Measurements from ENCODE around the gene OSTF1. TPM values are rescaled to one million over a fixed set of nuclear protein-coding genes. Genes with fewer than 3 reads are reported as not detected.

OSTF1 gene
- total and polyA plus RNA-seq, 7 donors: 7.1 to 19.2 (median 10.4) TPM

- no peak for DNase-seq
- Histone ChIP-seq H3K4me3 (no peak overlapping the region), H3K27ac (no peak overlapping the region), H3K9me3 (peaks cover 8% of the 10 kb centered on the region), H3K4me1 (no peaks in the 10 kb centered on the region), H3K27me3 (ENCODE audit: insufficient read depth in 3 of 3, low read length in 2 of 3) (no peaks in the 10 kb centered on the region), H3K36me3 (ENCODE audit: insufficient read depth in 1 of 2, low read depth in 1 of 2) (peaks cover 6 to 56% of the 10 kb centered on the region in 2 donors)
- WGBS, 3 donors: 57 to 69% (median 61%) methylated on average over 3 of the region's 3 CpGs
- intact Hi-C loops (cut with DNase I): no loop called here
- no peak for TF ChIP-seq CTCF (IDR thresholded peaks at IDR 0.05)
- ATAC-seq: no peak
Measured at GRCh38 chr9:75140261-75140660, 51.9 kb downstream of the OSTF1 start.

- ATAC-seq (no peak), DNase-seq (no peak)
- 50 to 73% (median 67%) methylated on average over 2 of the region's 2 CpGs for WGBS, 3 donors
- peaks cover 8% of the 10 kb centered on the region for H3K9me3 ChIP-seq
- no peak overlapping the region for H3K4me3 ChIP-seq
- H3K27me3 ChIP-seq (ENCODE audit: insufficient read depth in 3 of 3, low read length in 2 of 3): no peaks in the 10 kb centered on the region
- no peak overlapping the region for H3K27ac ChIP-seq
- H3K36me3 ChIP-seq (ENCODE audit: insufficient read depth in 1 of 2, low read depth in 1 of 2): peaks cover 4 to 52% of the 10 kb centered on the region in 2 donors
- intact Hi-C loops (cut with DNase I): no loop called here
- no peak for TF ChIP-seq CTCF (IDR thresholded peaks at IDR 0.05)
- no peaks in the 10 kb centered on the region for H3K4me1 ChIP-seq
Measured at GRCh38 chr9:75142202-75142601, 53.9 kb downstream of the OSTF1 start.

- Histone ChIP-seq H3K4me1 (no peaks in the 10 kb centered on the region), H3K27me3 (ENCODE audit: insufficient read depth in 3 of 3, low read length in 2 of 3) (no peaks in the 10 kb centered on the region), H3K27ac (no peak overlapping the region), H3K4me3 (no peak overlapping the region), H3K36me3 (ENCODE audit: insufficient read depth in 1 of 2, low read depth in 1 of 2) (peaks cover 4 to 39% of the 10 kb centered on the region in 2 donors), H3K9me3 (peaks cover 8% of the 10 kb centered on the region)
- no peak for ATAC-seq
- 95 to 99% (median 98%) methylated on average over 3 of the region's 3 CpGs for WGBS, 3 donors
- intact Hi-C loops (cut with DNase I): no loop called here
- DNase-seq: no peak
- TF ChIP-seq CTCF (IDR thresholded peaks at IDR 0.05): no peak
Measured at GRCh38 chr9:75146229-75146628, 57.9 kb downstream of the OSTF1 start.

GRCh38 chr9:75147638-75148037, 59.3 kb downstream of the OSTF1 start:
- DNase-seq: no peak
- ATAC-seq: no peak
- Histone ChIP-seq H3K27ac (no peak overlapping the region), H3K4me1 (no peaks in the 10 kb centered on the region), H3K36me3 (ENCODE audit: insufficient read depth in 1 of 2, low read depth in 1 of 2) (peaks cover 2 to 31% of the 10 kb centered on the region in 2 donors), H3K4me3 (no peak overlapping the region), H3K27me3 (ENCODE audit: insufficient read depth in 3 of 3, low read length in 2 of 3) (no peaks in the 10 kb centered on the region), H3K9me3 (peaks cover 8% of the 10 kb centered on the region)
- WGBS, 3 donors: 74 to 80% (median 77%) methylated on average over 4 of the region's 4 CpGs
- no peak for TF ChIP-seq CTCF (IDR thresholded peaks at IDR 0.05)
- intact Hi-C loops (cut with DNase I): no loop called here

GRCh38 chr9:75148561-75148960, 60.2 kb downstream of the OSTF1 start:
- peaks cover 2 to 25% of the 10 kb centered on the region in 2 donors for H3K36me3 ChIP-seq (ENCODE audit: insufficient read depth in 1 of 2, low read depth in 1 of 2)
- WGBS, 3 donors: 52 to 76% (median 66%) methylated on average over 1 of the region's 1 CpG
- DNase-seq: no peak
- intact Hi-C loops (cut with DNase I): no loop called here
- no peak for ATAC-seq
- TF ChIP-seq CTCF (IDR thresholded peaks at IDR 0.05): no peak
- no peaks in the 10 kb centered on the region for H3K4me1 ChIP-seq
- no peak overlapping the region for H3K4me3 ChIP-seq
- H3K9me3 ChIP-seq: peaks cover 8% of the 10 kb centered on the region
- no peak overlapping the region for H3K27ac ChIP-seq
- H3K27me3 ChIP-seq (ENCODE audit: insufficient read depth in 3 of 3, low read length in 2 of 3): no peaks in the 10 kb centered on the region

Measured in psoas muscle (tissue), 8 donors.